IPS-18a (cell line): ENCODE measurements around the gene ZNF429.
"Not testable (repeated sequence)": the region's sequence is repeated elsewhere in the genome, so short reads cannot be mapped to it uniquely, and the experiment has no call there.

Source experiments
- H3K27ac ChIP-seq: one replicate; pipeline ENCODE4 v1.5.1; 2013; ENCODE audit warnings: low read length
- H3K27me3 ChIP-seq: one replicate; pipeline ENCODE4 v1.6.1; 2013; ENCODE audit warnings: mild to moderate bottlenecking, low read length; ENCODE audit not compliant: control insufficient read depth, insufficient read depth
- H3K36me3 ChIP-seq: one replicate; pipeline ENCODE4 v1.6.1; 2013; ENCODE audit warnings: low read depth, low read length; ENCODE audit not compliant: control insufficient read depth
- H3K4me1 ChIP-seq: one replicate; pipeline ENCODE4 v1.6.1; 2013; ENCODE audit warnings: low read depth, low read length; ENCODE audit not compliant: control insufficient read depth
- H3K4me3 ChIP-seq: one replicate; pipeline ENCODE4 v1.5.1; 2013; ENCODE audit warnings: low read length
- H3K9ac ChIP-seq: one replicate; pipeline ENCODE4 v1.6.1; 2013; ENCODE audit warnings: mild to moderate bottlenecking, low read length, moderate library complexity
- H3K9me3 ChIP-seq: one replicate; pipeline ENCODE4 v1.6.1; 2013; ENCODE audit warnings: low read depth, low read length; ENCODE audit not compliant: control insufficient read depth

Gene ZNF429

DNA sequence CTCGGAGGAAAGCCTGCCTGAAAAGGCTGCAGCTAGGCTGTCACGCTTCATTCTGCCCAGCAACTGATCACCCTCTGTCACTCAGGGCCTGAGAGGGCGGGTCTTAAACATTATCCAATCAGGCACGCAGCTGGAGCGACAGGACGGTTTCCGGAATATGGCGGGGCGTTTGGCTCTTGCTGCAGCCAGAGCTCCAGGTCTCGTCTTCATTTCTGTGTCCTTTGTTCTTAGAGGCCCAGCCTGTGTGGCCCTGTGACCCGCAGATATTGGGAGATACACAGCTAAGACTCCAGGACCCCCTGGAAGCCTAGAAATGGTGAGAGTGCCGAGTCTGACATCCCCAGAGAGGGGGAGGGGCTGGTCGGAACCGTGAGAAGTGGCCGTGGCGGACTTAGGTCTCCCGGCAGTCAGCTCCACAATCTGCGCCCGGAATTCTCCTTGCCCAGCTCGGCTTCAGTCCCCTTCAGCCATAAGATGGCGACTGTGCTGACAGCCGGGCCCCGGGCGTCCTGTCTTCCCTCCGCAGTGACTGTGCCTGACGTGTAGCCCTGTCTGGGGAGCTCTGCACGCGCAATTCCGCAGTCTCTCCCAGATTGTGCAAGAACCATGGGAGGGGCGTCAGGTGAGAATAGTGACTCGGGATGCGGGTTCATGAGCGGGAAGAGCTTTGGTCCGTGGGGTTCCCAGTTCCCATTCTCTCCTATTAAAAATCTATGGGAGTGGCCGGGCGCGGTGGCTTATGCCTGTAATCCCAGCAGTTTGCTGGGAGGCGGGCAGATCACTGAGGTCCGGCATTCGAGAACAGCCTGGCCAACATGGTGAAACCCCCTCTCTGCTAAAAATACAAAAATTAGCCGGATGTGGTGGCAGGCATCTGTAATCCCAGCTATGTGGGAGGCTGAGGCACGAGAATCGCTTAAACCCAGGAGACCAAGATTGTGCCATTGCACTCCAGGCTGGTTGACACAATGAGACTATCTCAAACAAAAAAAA lies at the start of gene ZNF429:
ZNF429 (plus strand) TSS at position 144 of the 993 bp plus-strand sequence; CDS start at position 314, 170 bp downstream.
- Histone ChIP-seq H3K4me1 (no peaks in the 10 kb centered on the region), H3K4me3 (peak within 1 kb of the TSS; percentile 78), H3K9me3 (no peaks in the 10 kb centered on the region), H3K9ac (peak within 1 kb of the TSS; percentile 77), H3K27ac (peak within 1 kb of the TSS; percentile 28), H3K36me3 (peaks cover 3% of the 10 kb centered on the region), H3K27me3 (no peaks in the 10 kb centered on the region)

DNA sequence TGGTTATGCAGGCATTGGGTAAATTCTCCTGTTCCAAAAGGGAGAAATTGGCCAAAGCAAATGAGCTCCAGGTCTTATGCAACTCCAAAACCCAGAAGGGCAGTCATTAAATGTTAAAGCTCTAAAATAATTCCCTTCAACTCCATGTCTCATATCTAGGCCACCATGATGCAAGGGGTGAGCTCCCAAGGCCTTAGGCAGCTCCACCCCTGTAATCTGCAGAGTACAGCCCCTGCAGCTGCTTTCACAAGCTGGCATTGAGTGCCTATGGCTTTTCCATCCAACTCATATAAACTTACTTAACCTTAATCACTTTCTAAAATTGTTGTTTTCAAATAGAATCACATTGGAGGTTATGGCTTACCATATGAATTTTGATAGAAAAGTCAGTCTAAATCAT lies 44.7 kb upstream of the ZNF429 start:
- no peaks in the 10 kb centered on the region for H3K4me1 ChIP-seq
- no peak overlapping the region for H3K27ac ChIP-seq
- no peaks in the 10 kb centered on the region for H3K27me3 ChIP-seq
- peaks cover 10% of the 10 kb centered on the region for H3K9me3 ChIP-seq
- H3K4me3 ChIP-seq, result no peak overlapping the region
- no peak overlapping the region for H3K9ac ChIP-seq
- H3K36me3 ChIP-seq, result no peaks in the 10 kb centered on the region

DNA sequence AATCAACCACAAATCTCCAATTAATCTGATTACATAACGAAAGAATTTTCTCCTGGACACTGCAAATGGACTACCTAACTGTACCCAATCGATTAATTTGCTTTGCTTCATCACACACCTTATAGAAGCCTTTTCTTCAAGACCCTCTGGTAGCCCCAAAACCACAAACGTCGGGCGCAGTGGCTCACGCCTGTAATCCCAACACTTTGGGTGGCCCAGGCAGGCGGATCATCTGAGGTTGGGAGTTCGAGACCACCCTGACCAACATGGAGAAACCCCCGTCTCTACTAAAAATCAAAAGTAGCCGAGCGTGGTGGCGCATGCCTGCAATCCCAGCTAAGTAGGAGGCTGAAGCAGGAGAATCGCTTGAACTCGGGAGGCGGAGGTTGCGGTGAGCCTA lies 42.9 kb upstream of the ZNF429 start:
- Histone ChIP-seq H3K27ac (no peak overlapping the region), H3K4me3 (no peak overlapping the region), H3K27me3 (no peaks in the 10 kb centered on the region), H3K9me3 (peaks cover 4% of the 10 kb centered on the region), H3K9ac (no peak overlapping the region), H3K4me1 (no peaks in the 10 kb centered on the region), H3K36me3 (no peaks in the 10 kb centered on the region)

DNA sequence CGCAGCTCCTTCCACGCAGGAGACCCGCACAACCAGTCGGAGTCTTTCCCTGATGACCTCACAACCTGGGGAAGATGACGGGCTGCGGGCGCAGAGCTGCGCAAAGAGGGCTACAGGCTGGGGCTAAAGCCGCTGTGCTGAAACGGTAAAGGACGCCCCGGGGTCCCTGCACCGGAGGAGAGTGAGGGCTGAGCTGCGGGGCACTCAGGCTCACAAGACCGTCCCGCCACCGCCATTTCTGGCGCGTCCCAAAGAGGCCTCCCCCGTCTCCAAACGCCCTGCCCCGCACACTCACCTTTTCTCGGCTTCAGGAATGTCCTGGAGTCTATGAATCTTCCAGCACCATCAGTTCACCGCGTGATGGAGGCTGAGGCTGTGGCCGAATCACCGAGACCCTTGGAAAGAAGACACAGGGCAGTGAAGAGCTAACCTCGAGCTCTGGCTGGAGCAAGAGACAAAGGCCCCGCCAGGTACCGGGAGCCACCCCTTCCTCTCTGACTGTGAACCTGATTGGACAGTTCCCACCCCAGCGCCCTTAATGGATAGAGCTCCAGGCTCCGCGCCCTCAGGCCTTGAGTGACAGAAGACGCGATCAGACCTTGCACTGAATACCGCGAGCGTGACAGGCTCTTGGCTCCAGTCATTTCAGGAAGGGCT lies 41.8 kb upstream of the ZNF429 start:
- H3K27me3 ChIP-seq, result no peaks in the 10 kb centered on the region
- peaks cover 4% of the 10 kb centered on the region for H3K9me3 ChIP-seq
- no peaks in the 10 kb centered on the region for H3K36me3 ChIP-seq
- H3K27ac ChIP-seq, result no peak overlapping the region
- H3K9ac ChIP-seq, result no peak overlapping the region
- H3K4me1 ChIP-seq, result no peaks in the 10 kb centered on the region
- peak overlapping the region; percentile 3 for H3K4me3 ChIP-seq

DNA sequence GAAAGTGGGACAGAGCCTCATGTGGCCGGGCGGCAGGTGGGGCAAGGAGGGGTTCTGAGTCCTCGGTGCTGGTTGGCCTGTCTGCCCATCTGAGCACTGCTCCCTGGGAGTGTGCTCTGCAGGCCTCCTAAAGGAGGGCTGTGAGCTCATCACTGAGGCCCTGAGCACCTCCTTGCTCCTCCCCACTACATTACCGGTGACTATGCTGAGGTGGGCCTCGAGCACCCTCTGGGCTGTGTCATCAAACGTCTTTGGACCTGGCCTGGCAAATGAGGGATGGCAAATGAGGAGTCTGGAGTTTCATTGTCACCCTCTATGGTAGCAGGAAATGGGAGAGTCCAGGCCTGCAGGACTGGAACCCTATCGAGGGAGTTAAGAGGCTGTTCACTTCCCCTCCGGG lies 38.8 kb upstream of the ZNF429 start:
- Histone ChIP-seq H3K9ac (no peak overlapping the region), H3K27ac (no peak overlapping the region), H3K27me3 (no peaks in the 10 kb centered on the region), H3K36me3 (no peaks in the 10 kb centered on the region), H3K4me1 (no peaks in the 10 kb centered on the region), H3K9me3 (peaks cover 4% of the 10 kb centered on the region), H3K4me3 (no peak overlapping the region)

DNA sequence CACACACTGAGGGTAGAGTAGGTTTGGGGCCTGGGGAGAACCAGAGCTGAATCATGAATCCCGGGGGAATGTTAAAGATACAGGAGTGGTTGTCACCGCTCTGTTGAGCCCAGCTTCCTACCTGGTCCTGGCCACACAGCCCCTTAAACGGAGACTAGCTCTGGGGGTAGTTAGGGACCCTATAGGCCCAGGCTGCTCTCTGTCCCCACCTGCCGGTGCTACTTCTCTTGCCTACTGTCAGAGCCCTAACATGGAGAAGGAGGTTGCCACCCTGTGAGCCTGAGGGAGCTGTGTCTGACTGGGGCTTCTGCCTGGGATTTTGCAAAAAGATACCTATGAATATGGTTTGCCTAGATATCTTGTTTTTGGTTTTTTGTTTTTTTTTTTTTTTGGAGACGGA lies 36.6 kb upstream of the ZNF429 start:
- no peaks in the 10 kb centered on the region for H3K27me3 ChIP-seq
- H3K36me3 ChIP-seq, result no peaks in the 10 kb centered on the region
- no peak overlapping the region for H3K4me3 ChIP-seq
- H3K4me1 ChIP-seq, result no peaks in the 10 kb centered on the region
- H3K9me3 ChIP-seq, result peaks cover 1% of the 10 kb centered on the region
- no peak overlapping the region for H3K27ac ChIP-seq
- H3K9ac ChIP-seq, result no peak overlapping the region

DNA sequence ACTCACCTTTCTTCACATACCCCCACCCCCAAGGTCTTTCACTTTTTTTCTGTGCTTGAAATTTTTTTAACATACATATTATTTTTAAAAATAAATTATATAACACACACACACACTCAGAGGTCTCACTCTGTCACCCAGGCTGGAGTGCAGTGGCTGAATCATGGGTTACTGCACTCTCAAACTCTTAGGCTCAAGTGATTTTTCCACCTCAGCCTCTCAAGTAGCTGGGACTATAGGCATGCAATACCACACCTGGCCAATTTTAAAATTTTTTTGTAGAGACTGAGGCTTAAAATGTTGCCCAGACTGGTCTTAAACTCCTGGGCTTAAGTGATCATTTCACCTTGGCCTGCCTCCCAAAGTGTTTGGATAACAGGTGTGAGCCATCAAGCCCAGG lies 32.9 kb upstream of the ZNF429 start:
- Histone ChIP-seq H3K9me3 (no peaks in the 10 kb centered on the region), H3K9ac (no peak overlapping the region), H3K27me3 (no peaks in the 10 kb centered on the region), H3K4me1 (no peaks in the 10 kb centered on the region), H3K36me3 (no peaks in the 10 kb centered on the region), H3K27ac (no peak overlapping the region), H3K4me3 (no peak overlapping the region)

DNA sequence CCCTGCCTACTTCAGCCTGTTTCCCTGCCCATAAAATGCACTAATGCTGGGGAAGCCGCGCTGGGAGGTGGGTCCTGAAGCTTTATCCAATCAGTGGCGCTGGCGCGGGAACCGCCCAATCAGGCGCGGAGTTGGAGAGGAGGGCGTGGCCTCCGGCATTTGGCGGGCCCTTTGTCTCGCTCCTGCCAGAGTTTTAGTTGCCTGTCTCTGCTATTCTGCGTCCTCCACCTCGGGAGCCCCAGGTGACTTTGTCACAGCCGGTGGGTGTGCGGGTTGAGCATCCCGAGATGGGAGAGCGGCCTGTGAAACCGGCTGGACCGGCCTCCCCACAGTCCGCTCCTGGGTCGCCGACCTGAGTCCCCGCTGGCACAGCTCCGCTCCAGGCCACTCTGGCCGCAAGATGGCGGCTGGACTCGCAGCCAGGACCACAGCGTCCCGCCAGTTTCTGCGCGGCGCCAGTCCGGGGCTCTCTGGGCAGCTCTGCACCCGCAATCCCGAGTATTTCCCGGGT lies 30.7 kb upstream of the ZNF429 start:
- H3K9me3 ChIP-seq, result peaks cover 3% of the 10 kb centered on the region
- H3K4me3 ChIP-seq, result no peak overlapping the region
- H3K4me1 ChIP-seq, result no peaks in the 10 kb centered on the region
- no peaks in the 10 kb centered on the region for H3K36me3 ChIP-seq
- no peak overlapping the region for H3K9ac ChIP-seq
- no peak overlapping the region for H3K27ac ChIP-seq
- no peaks in the 10 kb centered on the region for H3K27me3 ChIP-seq

DNA sequence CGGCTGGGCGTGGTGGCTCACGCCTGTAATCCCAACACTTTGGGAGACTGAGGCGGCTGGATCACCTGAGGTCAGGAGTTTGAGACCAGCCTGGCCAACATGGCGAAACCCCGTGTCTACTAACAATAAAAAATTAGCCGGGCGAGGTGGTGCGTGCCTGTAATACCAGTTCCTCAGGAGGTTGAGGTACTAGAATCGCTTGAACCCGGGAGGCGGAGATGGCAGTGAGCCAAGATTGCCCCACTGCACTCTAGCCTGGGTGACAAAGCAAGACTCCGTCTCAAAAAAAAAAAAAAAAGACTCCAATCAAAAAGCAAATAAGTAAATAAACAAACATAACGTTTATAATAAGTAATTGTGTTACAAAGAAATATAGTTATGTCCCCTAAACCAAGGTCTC lies 23.0 kb upstream of the ZNF429 start:
- H3K36me3 ChIP-seq, H3K9ac ChIP-seq, H3K27me3 ChIP-seq, H3K27ac ChIP-seq, H3K4me1 ChIP-seq, H3K4me3 ChIP-seq: not testable (repeated sequence)
- H3K9me3 ChIP-seq, result peaks cover 15% of the 10 kb centered on the region

DNA sequence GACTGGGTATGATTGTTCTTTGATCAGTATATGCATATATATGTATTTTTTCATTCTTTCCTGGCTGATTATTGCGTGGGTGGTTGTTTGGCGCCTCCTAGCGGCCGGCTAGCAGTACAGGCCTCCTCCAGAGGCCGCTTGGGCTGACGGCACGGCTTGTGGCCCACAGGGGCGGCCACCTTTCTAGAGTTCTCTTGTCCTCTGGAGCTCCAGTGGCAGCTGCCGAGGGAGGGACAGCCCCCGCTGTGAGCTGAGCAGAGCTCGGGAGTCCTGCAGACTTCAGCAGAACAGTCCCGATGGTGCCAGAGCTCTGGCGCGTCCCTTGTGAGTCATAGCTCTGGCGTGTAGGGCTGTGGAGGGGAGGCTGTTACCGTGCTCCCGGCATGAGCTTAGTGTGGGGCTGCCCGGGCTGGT lies 22.5 kb upstream of the ZNF429 start:
- Histone ChIP-seq H3K4me3 (no peak overlapping the region), H3K27ac (no peak overlapping the region), H3K9ac (no peak overlapping the region)

DNA sequence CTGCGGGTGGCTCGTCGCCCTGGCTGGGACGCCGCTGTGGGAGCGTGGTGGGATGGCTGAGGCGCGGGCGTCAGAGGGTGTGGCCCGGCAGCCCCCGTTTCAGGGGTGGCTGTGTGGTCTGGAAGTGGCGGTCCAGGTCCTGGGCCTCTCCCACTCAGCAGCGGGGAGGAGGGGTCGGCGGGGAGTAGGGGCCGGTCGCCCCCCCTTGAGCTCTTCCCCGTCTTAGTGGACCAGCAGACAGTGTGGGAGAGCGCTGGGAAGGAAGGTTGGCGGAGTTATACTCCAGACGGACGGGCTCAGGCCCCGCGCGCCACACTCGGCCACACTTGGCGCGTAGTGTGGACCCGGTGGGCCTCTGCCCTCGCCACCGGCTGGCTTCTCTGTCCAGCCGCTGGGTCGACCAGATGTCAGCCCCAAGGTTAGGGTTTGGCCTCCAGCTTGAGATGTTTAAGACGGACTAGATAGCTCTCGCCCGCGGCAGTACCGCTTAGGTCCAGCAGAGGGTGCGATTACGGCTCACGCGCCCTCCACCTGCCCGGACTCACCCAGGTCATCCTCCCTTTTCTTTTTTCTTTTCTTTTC lies 21.7 kb upstream of the ZNF429 start:
- Histone ChIP-seq H3K36me3 (no peaks in the 10 kb centered on the region), H3K27ac (no peak overlapping the region), H3K4me1 (no peaks in the 10 kb centered on the region), H3K27me3 (no peaks in the 10 kb centered on the region), H3K9ac (no peak overlapping the region), H3K9me3 (peaks cover 19% of the 10 kb centered on the region), H3K4me3 (no peak overlapping the region)

More for the DNA sequence above, 22.5 kb upstream of the ZNF429 start:
- H3K36me3 ChIP-seq, result no peaks in the 10 kb centered on the region
- peaks cover 18% of the 10 kb centered on the region for H3K9me3 ChIP-seq
- H3K27me3 ChIP-seq, result no peaks in the 10 kb centered on the region
- no peaks in the 10 kb centered on the region for H3K4me1 ChIP-seq
